Activated naive CD8-positive, alpha-beta T cell (primary cell): ENCODE results near the gene RBM33.

Experiments
- H3K27ac Mint-ChIP-seq: one replicate; pipeline ENCODE4 v1.8.0; 2021; ENCODE audit warnings: mixed read lengths
- H3K27me3 Mint-ChIP-seq: one replicate; pipeline ENCODE4 v1.8.0; 2021; ENCODE audit warnings: mixed read lengths
- H3K36me3 Mint-ChIP-seq: one replicate; pipeline ENCODE4 v1.8.0; 2021; ENCODE audit warnings: mixed read lengths
- H3K4me1 Mint-ChIP-seq: one replicate; pipeline ENCODE4 v1.8.0; 2021; ENCODE audit warnings: low read depth, mixed read lengths
- H3K4me3 Mint-ChIP-seq: one replicate; pipeline ENCODE4 v1.8.0; 2021; ENCODE audit warnings: mild to moderate bottlenecking, mixed read lengths
- H3K9me3 Mint-ChIP-seq: one replicate; pipeline ENCODE4 v1.8.0; 2021; ENCODE audit warnings: low read depth, mixed read lengths

Gene RBM33

DNA sequence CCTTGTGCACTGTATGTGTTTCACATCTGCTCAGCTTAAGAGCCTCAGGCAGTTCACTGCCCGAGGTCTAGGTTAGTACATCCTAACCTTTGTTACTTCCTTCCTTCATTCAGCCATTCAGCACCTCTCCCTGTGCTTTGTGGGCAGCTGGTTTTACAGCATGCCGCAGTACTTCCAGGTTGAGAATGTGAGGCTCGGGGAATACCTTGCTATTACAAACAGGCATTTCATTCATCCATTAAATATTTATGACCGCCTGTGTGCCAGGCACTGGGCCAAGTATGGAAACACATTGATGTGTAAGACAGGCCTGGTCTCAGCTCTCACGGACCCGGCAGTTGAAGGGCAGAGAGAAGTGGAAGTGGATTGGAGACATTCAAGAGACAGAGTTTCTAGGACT is 85.4 kb downstream of the RBM33 start:
- peaks cover 5% of the 10 kb centered on the region for H3K36me3 Mint-ChIP-seq
- H3K4me1 Mint-ChIP-seq, result peaks cover 60% of the 10 kb centered on the region
- peak overlapping the region; percentile 41 for H3K27ac Mint-ChIP-seq
- no peaks in the 10 kb centered on the region for H3K27me3 Mint-ChIP-seq
- H3K9me3 Mint-ChIP-seq, result no peaks in the 10 kb centered on the region
- no peak overlapping the region for H3K4me3 Mint-ChIP-seq

DNA sequence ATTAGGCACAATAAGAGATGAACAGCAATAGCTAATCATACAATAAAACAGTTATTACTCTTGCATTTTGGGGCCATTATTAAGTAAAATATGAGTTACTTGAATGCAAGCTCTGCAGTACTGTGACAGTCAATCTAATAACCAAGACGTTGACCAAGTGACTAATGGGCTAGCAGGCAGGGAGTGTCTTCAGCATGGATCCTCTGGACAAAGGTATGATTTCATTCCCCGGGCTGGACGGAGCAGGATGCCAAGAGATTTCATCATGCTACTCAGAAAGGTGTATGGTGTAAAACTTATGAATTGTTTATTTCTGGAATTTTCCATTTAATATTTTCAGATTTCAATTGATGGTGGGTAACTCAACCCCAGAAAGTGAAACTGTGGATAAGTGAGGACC is 86.9 kb downstream of the RBM33 start:
- Mint-ChIP-seq H3K9me3 (no peaks in the 10 kb centered on the region), H3K4me3 (no peak overlapping the region), H3K27ac (peak overlapping the region; percentile 55), H3K27me3 (no peaks in the 10 kb centered on the region), H3K36me3 (peaks cover 5% of the 10 kb centered on the region), H3K4me1 (peaks cover 64% of the 10 kb centered on the region)

DNA sequence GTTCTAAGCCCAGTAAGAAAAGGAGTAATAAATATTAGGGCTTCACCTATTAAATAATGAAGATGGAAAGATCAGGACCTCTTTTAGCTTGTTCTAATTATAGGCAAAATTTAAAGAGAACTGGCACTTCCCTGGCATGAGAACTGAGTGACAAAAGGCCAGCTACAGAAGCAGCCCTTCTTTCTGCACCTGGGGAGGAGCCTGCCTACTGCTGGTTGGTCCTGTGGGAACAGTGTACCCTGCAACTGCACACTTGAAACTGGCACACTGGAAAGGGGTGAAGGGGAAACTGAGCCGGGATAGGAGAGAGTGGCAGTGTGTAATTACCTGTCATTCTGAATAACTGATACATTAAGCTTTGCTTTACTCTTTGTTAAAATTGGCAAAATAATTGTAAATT is 87.4 kb downstream of the RBM33 start:
- H3K9me3 Mint-ChIP-seq, result no peaks in the 10 kb centered on the region
- H3K4me3 Mint-ChIP-seq, result no peak overlapping the region
- no peaks in the 10 kb centered on the region for H3K27me3 Mint-ChIP-seq
- H3K36me3 Mint-ChIP-seq, result peaks cover 5% of the 10 kb centered on the region
- H3K4me1 Mint-ChIP-seq, result peaks cover 64% of the 10 kb centered on the region
- H3K27ac Mint-ChIP-seq, result peak overlapping the region; percentile 55

DNA sequence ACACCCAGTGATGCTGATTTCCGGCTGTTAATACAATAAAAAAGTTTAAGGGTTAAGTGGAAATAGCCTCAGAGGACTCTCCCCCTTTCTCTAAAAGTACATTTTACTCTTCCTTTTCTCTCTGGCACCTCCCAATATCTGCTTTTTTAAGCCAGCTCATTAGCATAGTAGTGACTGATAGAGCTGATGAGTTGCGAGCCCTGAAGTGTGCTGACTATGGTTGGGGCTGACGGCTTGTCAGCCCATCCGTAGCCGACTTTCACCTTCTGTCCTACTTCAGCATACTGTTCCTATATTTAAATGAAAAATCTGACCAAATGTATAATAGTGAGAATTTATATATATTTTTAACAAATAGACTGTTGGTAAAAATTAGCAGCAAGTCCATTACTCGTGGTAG is 87.8 kb downstream of the RBM33 start:
- no peaks in the 10 kb centered on the region for H3K27me3 Mint-ChIP-seq
- peaks cover 66% of the 10 kb centered on the region for H3K4me1 Mint-ChIP-seq
- H3K27ac Mint-ChIP-seq, result peak overlapping the region; percentile 14
- no peak overlapping the region for H3K4me3 Mint-ChIP-seq
- peaks cover 5% of the 10 kb centered on the region for H3K36me3 Mint-ChIP-seq
- no peaks in the 10 kb centered on the region for H3K9me3 Mint-ChIP-seq

DNA sequence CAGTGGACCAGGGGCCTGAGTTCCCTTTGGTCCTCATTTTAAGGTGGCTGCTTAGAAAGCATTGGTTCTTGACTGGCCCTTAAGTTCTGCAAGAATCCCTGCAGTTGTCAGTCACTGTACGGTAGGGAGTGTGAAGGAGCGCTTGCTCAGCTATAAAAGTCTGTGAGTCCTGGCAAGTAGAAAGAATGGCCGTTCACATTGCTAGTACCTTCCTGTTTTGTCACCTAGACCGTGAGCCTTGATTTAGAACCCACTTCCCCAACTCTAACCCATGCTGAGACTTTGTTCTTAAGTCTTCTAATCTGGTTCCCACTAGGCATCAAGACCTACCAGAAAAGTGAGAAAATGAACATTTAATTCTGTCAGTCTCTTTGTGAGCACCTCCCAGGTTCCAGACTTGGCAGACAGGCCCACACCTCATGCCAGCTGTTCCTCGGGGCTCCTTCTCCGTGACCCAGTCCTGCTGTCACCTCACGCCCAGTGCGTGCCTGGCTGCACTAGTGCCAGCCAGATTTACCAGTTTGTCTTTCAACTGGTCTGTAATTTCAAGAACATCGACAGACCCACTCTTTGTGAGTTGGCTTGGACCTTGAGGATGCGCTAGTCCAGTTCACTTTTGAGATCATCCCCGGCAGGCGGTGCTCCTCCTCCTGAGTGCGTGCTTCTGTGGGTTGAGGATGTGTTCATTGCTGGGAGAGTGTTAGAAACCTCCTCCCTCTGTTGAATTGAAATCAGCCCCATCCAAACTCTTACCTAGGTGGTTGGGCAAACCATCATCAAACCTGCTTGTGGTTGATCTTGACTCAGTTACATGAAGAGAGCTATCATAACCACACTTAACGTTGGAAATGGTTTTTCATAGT is 89.4 kb downstream of the RBM33 start:
- Mint-ChIP-seq H3K9me3 (no peaks in the 10 kb centered on the region), H3K27ac (peak overlapping the region; percentile 87), H3K36me3 (peaks cover 5% of the 10 kb centered on the region), H3K27me3 (no peaks in the 10 kb centered on the region), H3K4me1 (peaks cover 73% of the 10 kb centered on the region), H3K4me3 (peak overlapping the region; percentile 23)

DNA sequence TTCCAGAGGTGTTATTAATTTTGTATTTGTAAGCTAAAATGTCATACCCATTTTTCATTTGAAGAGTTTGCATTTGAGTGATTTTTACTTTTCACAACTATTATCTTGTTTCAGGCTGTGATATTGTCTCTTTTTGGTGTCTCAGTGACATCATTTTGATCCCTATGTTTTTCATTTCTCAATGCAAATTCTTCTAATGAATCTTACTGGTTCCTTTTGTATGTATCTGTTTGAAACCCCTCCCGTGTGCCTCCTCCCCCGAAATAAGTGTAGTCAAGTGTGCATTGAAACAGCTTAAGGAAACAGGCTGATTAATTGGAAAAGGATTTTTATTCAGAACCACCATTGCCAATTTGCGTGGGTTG is 90.0 kb downstream of the RBM33 start:
- Mint-ChIP-seq H3K9me3 (no peaks in the 10 kb centered on the region), H3K27ac (peak overlapping the region; percentile 87), H3K4me3 (peak overlapping the region; percentile 32), H3K27me3 (no peaks in the 10 kb centered on the region), H3K36me3 (peaks cover 7% of the 10 kb centered on the region), H3K4me1 (peaks cover 78% of the 10 kb centered on the region)

DNA sequence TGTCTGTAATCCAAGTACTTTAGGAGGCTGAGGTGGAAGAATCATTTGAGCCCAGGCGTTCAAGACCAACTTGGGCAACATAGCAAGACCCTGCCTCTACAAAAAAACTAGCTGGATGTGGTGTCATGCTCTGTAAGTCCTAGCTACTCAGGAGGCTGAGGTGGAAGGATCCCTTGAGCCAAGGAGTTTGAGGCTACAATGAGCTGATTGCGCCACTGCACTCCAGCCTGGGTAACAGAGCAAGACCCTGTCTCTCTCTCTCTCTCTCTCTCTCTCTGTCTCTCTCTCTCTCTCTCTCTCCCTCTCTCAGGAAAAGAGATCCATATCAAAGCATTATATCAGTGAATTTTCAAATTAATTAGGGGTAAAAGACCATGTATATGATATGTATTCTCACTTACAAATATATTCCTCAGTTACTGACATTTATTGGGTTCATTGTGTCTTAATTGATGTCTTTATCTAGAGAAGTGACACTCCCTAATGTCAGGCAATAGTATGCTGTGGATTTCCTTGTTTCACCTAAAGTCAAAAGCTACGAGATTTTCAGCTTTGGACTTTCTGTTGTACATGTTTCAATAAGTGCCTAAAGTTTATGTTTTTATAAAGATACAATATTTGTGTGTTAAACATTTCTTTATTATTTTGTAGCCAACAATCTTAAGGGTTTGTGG is 91.1 kb downstream of the RBM33 start:
- Mint-ChIP-seq H3K4me1 (peaks cover 77% of the 10 kb centered on the region), H3K9me3 (no peaks in the 10 kb centered on the region), H3K4me3 (no peak overlapping the region), H3K36me3 (peaks cover 7% of the 10 kb centered on the region), H3K27ac (peak overlapping the region; percentile 75), H3K27me3 (no peaks in the 10 kb centered on the region)

DNA sequence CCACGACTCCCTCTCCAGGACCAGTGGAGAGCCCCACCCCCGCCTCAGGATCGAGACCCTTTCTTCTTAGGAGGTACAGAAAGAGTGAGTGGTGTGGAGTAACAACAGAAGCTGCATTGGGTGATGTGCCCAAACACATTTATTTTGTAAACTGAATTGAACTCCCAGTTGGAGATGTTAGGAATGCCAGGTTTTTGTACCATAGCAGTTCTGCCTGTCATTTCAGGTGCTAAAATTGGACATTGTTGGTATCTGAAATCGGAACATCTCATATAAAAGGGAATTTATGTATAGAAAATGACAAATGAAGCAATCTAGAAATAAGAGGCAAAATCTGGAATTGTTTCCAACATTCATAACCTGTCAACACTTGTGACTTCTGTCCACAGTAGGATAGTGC is 93.1 kb downstream of the RBM33 start:
- Mint-ChIP-seq H3K27me3 (no peaks in the 10 kb centered on the region), H3K27ac (no peak overlapping the region), H3K9me3 (no peaks in the 10 kb centered on the region), H3K4me1 (peaks cover 69% of the 10 kb centered on the region), H3K36me3 (peaks cover 6% of the 10 kb centered on the region), H3K4me3 (no peak overlapping the region)

DNA sequence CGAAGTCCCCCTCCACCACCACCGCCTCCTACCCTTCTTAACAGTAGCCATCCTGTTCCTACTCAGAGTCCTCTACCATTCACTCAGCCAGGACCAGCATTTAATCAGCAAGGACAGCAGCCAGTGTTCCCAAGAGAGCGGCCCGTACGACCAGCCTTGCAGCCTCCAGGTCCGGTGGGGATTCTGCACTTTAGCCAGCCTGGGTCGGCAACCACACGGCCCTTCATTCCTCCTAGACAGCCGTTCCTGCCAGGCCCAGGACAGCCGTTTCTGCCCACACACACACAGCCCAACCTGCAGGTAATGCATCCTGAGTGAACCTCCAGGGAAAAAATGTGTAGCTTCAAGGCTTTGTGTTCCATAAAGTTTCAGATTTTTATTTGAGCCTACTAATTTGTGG is 93.6 kb downstream of the RBM33 start:
- Mint-ChIP-seq H3K27ac (no peak overlapping the region), H3K4me3 (no peak overlapping the region), H3K9me3 (no peaks in the 10 kb centered on the region), H3K36me3 (peaks cover 6% of the 10 kb centered on the region), H3K4me1 (peaks cover 64% of the 10 kb centered on the region), H3K27me3 (no peaks in the 10 kb centered on the region)

DNA sequence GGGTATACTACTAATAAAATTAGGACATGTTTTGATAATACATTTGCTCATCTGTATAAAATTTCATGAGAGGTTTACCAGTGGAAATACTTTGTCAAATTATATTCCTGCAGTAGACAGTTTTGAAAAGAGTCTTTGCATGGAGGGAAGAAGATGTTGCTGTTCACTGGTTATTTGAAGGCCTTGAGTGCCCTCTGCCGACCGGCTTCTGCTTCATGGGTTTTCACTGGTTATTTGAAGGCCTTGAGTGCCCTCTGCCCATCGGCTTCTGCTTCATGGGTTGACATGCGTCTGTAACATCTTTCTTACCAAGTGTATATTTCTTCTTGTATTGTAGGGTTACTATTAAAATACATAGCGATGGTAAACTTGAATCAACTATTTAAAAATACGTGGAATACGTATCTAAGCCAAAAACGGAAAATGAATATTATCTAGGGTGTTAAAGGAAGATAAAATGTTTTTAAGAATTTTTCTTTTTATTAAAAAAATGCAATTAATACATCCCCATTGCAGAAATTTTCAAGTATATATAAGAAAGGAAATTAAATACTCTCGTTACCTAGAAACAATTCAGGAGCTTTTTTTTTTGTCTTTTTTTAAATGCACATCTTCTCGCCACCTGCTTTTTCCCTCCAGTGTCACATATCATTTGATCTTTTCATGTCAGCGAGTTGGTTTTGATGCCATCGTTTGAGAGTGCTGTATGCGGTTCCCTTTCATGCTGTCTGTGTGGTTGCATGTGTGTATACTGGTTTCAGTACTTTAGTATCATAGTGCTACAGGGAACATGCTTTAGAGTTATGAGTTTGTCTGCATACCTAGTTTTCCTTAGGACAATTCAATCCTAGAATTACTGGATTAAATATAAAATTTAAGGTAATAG is 94.4 kb downstream of the RBM33 start:
- H3K27me3 Mint-ChIP-seq, result no peaks in the 10 kb centered on the region
- H3K4me3 Mint-ChIP-seq, result peak overlapping the region; percentile 72
- H3K36me3 Mint-ChIP-seq, result peaks cover 9% of the 10 kb centered on the region
- H3K4me1 Mint-ChIP-seq, result peaks cover 56% of the 10 kb centered on the region
- peak overlapping the region; percentile 64 for H3K27ac Mint-ChIP-seq
- H3K9me3 Mint-ChIP-seq, result no peaks in the 10 kb centered on the region

DNA sequence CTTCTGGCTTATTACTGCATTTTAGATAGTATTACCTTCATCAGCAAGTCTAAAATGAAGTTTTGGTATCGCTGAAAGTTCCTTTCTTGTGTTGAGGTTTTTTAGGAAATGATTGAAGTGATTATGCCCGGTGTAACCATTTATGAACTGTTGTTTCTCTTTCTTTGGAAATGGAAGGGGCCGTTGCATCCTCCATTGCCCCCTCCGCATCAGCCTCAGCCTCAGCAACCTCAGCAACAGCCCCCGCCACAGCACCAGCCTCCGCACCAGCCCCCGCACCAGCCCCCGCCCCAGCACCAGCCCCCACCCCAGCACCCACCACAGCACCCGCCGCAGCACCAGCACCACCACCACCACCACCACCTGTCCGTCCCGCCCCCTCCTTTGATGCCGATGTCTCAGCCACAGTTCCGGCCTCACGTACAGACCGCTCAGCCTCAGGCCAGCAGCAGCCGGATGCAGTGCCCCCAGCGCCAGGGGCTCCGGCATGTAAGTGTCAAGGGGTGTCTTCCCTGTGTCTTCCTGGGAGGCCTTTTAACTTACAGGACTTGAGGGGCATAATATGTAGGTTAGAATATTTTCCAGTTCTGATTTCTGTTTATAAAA is 95.2 kb downstream of the RBM33 start:
- H3K4me3 Mint-ChIP-seq, result peak overlapping the region; percentile 61
- no peaks in the 10 kb centered on the region for H3K9me3 Mint-ChIP-seq
- no peaks in the 10 kb centered on the region for H3K27me3 Mint-ChIP-seq
- peak overlapping the region; percentile 64 for H3K27ac Mint-ChIP-seq
- peaks cover 9% of the 10 kb centered on the region for H3K36me3 Mint-ChIP-seq
- peaks cover 49% of the 10 kb centered on the region for H3K4me1 Mint-ChIP-seq

DNA sequence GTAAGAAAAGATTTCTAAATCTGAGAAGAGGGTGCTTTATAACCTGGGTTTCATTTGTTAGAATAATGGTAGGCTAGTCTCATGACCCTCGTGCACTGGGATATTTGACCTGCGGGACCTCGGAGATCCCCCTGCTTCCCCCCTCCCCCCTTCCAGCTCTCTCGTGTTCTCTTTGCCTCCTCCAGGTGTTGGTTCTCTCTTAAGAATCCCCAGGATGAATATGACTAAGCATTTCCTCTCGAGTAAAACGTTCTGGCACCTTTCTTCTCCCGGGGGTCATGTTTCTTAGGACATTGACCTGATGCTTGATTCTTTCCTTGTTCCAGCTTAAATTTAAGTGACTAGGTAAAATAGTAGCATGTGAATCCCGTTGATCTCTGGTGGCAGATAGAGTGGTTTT is 96.6 kb downstream of the RBM33 start:
- peaks cover 9% of the 10 kb centered on the region for H3K36me3 Mint-ChIP-seq
- peaks cover 47% of the 10 kb centered on the region for H3K4me1 Mint-ChIP-seq
- no peaks in the 10 kb centered on the region for H3K9me3 Mint-ChIP-seq
- no peak overlapping the region for H3K4me3 Mint-ChIP-seq
- no peaks in the 10 kb centered on the region for H3K27me3 Mint-ChIP-seq
- H3K27ac Mint-ChIP-seq, result peak overlapping the region; percentile 50

DNA sequence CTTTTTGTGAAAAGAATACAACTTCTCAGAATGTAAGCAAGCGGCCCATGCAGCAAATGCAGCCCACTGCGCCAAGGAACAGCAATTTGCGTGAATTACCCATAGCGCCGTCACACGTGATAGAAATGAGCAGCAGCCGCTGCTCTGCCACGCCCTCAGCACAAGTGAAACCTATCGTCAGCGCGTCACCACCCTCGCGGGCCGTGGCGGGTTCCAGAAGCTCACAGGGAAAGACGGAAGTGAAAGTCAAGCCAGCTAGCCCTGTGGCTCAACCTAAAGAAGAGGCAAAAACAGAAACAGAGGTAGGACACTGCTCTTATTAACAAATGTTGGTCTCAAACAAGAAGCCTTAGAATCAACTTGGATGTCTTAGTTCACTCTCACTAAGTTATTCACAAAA is 97.3 kb downstream of the RBM33 start:
- Mint-ChIP-seq H3K4me3 (no peak overlapping the region), H3K27ac (peak overlapping the region; percentile 35), H3K4me1 (peaks cover 53% of the 10 kb centered on the region), H3K36me3 (peaks cover 13% of the 10 kb centered on the region), H3K27me3 (no peaks in the 10 kb centered on the region), H3K9me3 (no peaks in the 10 kb centered on the region)

DNA sequence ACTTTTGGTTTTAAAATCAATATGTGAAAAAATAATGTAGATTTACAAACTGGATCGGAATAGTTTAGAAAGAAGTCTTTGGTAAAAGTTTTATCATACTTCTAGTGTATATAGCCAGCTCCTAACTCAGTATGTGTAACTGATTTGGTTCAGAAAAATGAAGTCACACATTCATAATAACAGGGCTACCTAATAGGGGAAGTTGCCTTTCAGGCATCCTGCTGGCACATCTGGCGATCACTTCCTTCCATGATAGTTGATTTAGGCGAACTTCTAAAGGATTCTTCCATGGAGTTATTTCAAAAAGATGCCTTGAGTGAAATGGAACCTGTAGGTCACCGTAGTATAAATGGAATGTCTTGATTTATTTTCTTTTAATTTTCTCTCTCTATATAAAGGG is 98.7 kb downstream of the RBM33 start:
- Mint-ChIP-seq H3K4me3 (no peak overlapping the region), H3K27me3 (no peaks in the 10 kb centered on the region), H3K36me3 (peaks cover 13% of the 10 kb centered on the region), H3K4me1 (peaks cover 51% of the 10 kb centered on the region), H3K9me3 (no peaks in the 10 kb centered on the region), H3K27ac (no peak overlapping the region)
